ENCODE data around the gene FEZF1. TPM values are rescaled to one million over a fixed set of nuclear protein-coding genes. Genes with fewer than 3 reads are reported as not detected.

FEZF1 gene
- not detected in 2 replicates for total RNA-seq (2013; cell fraction: nucleolus; rRNA removed)
- total RNA-seq (2014; rRNA removed) = not detected in 2 replicates
- total RNA-seq (2014; rRNA removed; fragmentation: Illumina TruSeq; extraction: Trizol) = not detected in 2 replicates
- total RNA-seq (2021) = not detected in 2 replicates
- polyA plus RNA-seq (2011; ENCODE audit: low read depth) = not detected
- not detected in 2 replicates for polyA plus RNA-seq (2011; rRNA removed)
- polyA plus RNA-seq (2011; cell fraction: cytosol; rRNA removed) = not detected in 2 replicates
- not detected in 2 replicates for polyA plus RNA-seq (2011; cell fraction: nucleus; rRNA removed)
- polyA plus RNA-seq (2012) = not detected in 2 replicates
- polyA plus RNA-seq (2014; fragmentation: Illumina TruSeq; extraction: Trizol) = not detected in 2 replicates
- polyA plus RNA-seq (2014; fragmentation: Nextera tagmentation; extraction: Ambion mirVana) = not detected
- not detected in 2 replicates for polyA plus RNA-seq (2014; rRNA removed)
- polyA plus RNA-seq (2016; fragmentation: Nextera tagmentation; extraction: Ambion mirVana) = not detected
- not detected in 2 replicates for polyA minus RNA-seq (2011; rRNA and poly(A)+ RNA removed)
- polyA minus RNA-seq (2011; cell fraction: cytosol; rRNA and poly(A)+ RNA removed) = not detected in 2 replicates
- polyA minus RNA-seq (2011; cell fraction: nucleus; rRNA and poly(A)+ RNA removed) = not detected in 2 replicates
- not detected for Bru-seq, nascent RNA
- BruChase-seq, experiment 1, labeled RNA remaining after a 6-hour chase = not detected
- BruChase-seq, experiment 2, labeled RNA remaining after a 2-hour chase = not detected
- long read RNA-seq, experiment 1 = 0 reads
- long read RNA-seq, experiment 2 = 0 reads

- Histone ChIP-seq H3K9me3 (replicated peaks; ENCODE audit: control insufficient read depth, insufficient read depth, low read length) (no peaks in the 10 kb centered on the region; the same call in 2 of the 3 replicates), H3K27ac (ENCODE audit: control insufficient read depth, insufficient read depth) (no peak within 1 kb of the TSS), H4K20me1 (ENCODE audit: control insufficient read depth, insufficient read depth) (no peaks in the 10 kb centered on the region), H3K4me1 (ENCODE audit: control insufficient read depth, insufficient read depth, low read length) (no peaks in the 10 kb centered on the region), H3K9ac (ENCODE audit: control insufficient read depth, insufficient read depth, low read length) (no peak within 1 kb of the TSS), H3K4me2 (ENCODE audit: control insufficient read depth, insufficient read depth) (no peak within 1 kb of the TSS), H3K4me3 (no peak within 1 kb of the TSS), H2AFZ (ENCODE audit: control insufficient read depth, low read depth, low read length) (no peak within 1 kb of the TSS), H3K79me2 (ENCODE audit: control insufficient read depth, insufficient read depth, low read length) (no peaks in the 10 kb centered on the region), H3K27me3 (replicated peaks in 1 of 2; ENCODE audit: control insufficient read depth in 2 of 2, insufficient read depth in 2 of 2, low read length in 1 of 2) (peaks cover 16 to 19% of the 10 kb centered on the region in 2 experiments), H3K36me3 (ENCODE audit: control insufficient read depth in 2 of 2, insufficient read depth in 2 of 2, low read length in 1 of 2) (no peaks in the 10 kb centered on the region)
- WGBS (ENCODE audit: insufficient coverage, insufficient replicate concordance, low lambda C conversion rate, missing lambda C conversion rate) = 54% methylated on average over 29 of the region's 35 CpGs
- TF ChIP-seq RCOR1 (conservative IDR thresholded peaks at IDR 0.05; ENCODE audit: low read depth, low read length) (no peak), CHD1 (IDR thresholded peaks at IDR 0.05; ENCODE audit: low read depth, low read length) (no peak), TCF12 (IDR thresholded peaks at IDR 0.05; ENCODE audit: low read depth, low read length) (no peak), RAD21 (IDR thresholded peaks at IDR 0.05; ENCODE audit: insufficient read depth, low read depth, low read length) (no peak)
- TF ChIP-seq, protein P1, sequence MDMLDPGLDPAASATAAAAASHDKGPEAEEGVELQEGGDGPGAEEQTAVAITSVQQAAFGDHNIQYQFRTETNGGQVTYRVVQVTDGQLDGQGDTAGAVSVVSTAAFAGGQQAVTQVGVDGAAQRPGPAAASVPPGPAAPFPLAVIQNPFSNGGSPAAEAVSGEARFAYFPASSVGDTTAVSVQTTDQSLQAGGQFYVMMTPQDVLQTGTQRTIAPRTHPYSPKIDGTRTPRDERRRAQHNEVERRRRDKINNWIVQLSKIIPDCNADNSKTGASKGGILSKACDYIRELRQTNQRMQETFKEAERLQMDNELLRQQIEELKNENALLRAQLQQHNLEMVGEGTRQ (IDR thresholded peaks at IDR 0.05; ENCODE audit: borderline replicate concordance, low read depth, low read length) = no peak
- RAD21 ChIA-PET (ENCODE audit: unreplicated experiment) = no interaction called here
- SMC1A ChIA-PET (ENCODE audit: uncharacterized antibody, unreplicated experiment) = no interaction called here
- ATAC-seq (no peak), DNase-seq (ENCODE audit: low read depth, low spot score) (no peak), FAIRE-seq (no peak)
- POLR2A ChIA-PET = no interaction called here
- CTCF ChIA-PET = no interaction called here
- intact Hi-C loops (cut with micrococcal nuclease; ENCODE audit: unreplicated experiment) = no loop called here
- in situ Hi-C loops (cut with MboI) = no loop called here
- BruUV-seq (replicated peaks) = no TSS peak
Measured at GRCh38 chr7:122304319-122304975, at the start of gene FEZF1. TSS of gene FEZF1 (minus strand) at chr7:122304750. CDS start at chr7:122304437, 313 bp downstream.

All from GM12878 (cell line).